GM20000 (cell line): ENCODE measurements around the gene PMPCA.

Source experiments
- DNase-seq: peaks from one replicate; pipeline ENCODE4 v3.0.0; 2012; ENCODE audit warnings: low spot score
- CTCF ChIP-seq: IDR thresholded peaks from 2 replicates; pipeline ENCODE4 v1.5.1; 2012; ENCODE audit warnings: mild to moderate bottlenecking, control low read depth; ENCODE audit errors: extremely low read depth, missing control alignments

The PMPCA gene

GRCh38 chr9:136392538-136393449 lies 17.7 kb upstream of the PMPCA start:
- no peak for DNase-seq

GRCh38 chr9:136393531-136393930 lies 16.9 kb upstream of the PMPCA start:
- TF ChIP-seq CTCF = no peak
- DNase-seq = no peak

More at GRCh38 chr9:136392538-136393449, 17.7 kb upstream of the PMPCA start:
- no peak for TF ChIP-seq CTCF

GRCh38 chr9:136394312-136395019 lies 16.0 kb upstream of the PMPCA start:
- DNase-seq = no peak
- TF ChIP-seq CTCF = no peak

- no peak for TF ChIP-seq CTCF
- DNase-seq = no peak
These were observed 15.5 kb upstream of the PMPCA start for GRCh38 chr9:136395020-136395340.

- TF ChIP-seq CTCF = no peak
- no peak for DNase-seq
These were observed 14.9 kb upstream of the PMPCA start for GRCh38 chr9:136395345-136396218.

- no peak for DNase-seq
- TF ChIP-seq CTCF = no peak
These were observed 14.3 kb upstream of the PMPCA start for GRCh38 chr9:136396219-136396515.

- DNase-seq = no peak
- no peak for TF ChIP-seq CTCF
These were observed 12.8 kb upstream of the PMPCA start for GRCh38 chr9:136397643-136398042.
